Right lobe of liver (tissue), 6 donors: Measurements from ENCODE around the gene ANKRD29. TPM values are rescaled to one million over a fixed set of nuclear protein-coding genes. Genes with fewer than 3 reads are reported as not detected.

ENCODE experiments used
- ATAC-seq, 4 donors: fragments of 200-7000 bp; cut with Tn5 transposase; one replicate each; pipeline ENCODE4 v1.9.1; 2020; ENCODE audit warnings: mild to moderate bottlenecking in 4 of 4, moderate library complexity in 4 of 4
- DNase-seq, 3 donors: peaks; one replicate each; pipeline ENCODE4 v3.0.0-alpha.2; 2020
- H3K27ac ChIP-seq, 3 donors: fragments of 200-600 bp; one replicate each; pipeline ENCODE4 v1.8.0; 2022
- H3K27me3 ChIP-seq, 2 donors: fragments of 200-600 bp; one replicate each; pipeline ENCODE4 v1.8.0; 2022
- H3K36me3 ChIP-seq, 4 donors: fragments of 200-600 bp; sonication (generic) in 1 of 4; one replicate each; pipeline versions ENCODE4 v1.5.1 to v1.8.0; 2017 to 2022; ENCODE audit warnings: control low read depth in 1 of 4
- H3K4me1 ChIP-seq, 4 donors: fragments of 200-600 bp; sonication (generic) in 1 of 4; one replicate each; pipeline versions ENCODE4 v1.5.1 to v1.8.0; 2017 to 2022; ENCODE audit warnings: control low read depth in 1 of 4
- H3K4me3 ChIP-seq, 3 donors: fragments of 200-600 bp; one replicate each; pipeline ENCODE4 v1.8.0; 2022
- H3K9me3 ChIP-seq, 4 donors: fragments of 200-600 bp; sonication (generic) in 1 of 4; one replicate each; pipeline versions ENCODE4 v1.5.1 to v1.8.0; 2017 to 2022; ENCODE audit warnings: control low read depth in 1 of 4
- POLR2A ChIP-seq: fragments of 450-650 bp; IDR thresholded peaks from one replicate; pipeline ENCODE4 v1.6.1; 2017; ENCODE audit warnings: antibody characterized with exemption, mild to moderate bottlenecking
- WGBS: methylation state at CpG from one replicate; pipeline ENCODE4 v1.1.6; 2018; ENCODE audit warnings: low coverage, low lambda C conversion rate; ENCODE audit not compliant: insufficient coverage; ENCODE audit errors: missing lambda C conversion rate; 5-methylcytosine and 5-hydroxymethylcytosine counted together
- intact Hi-C, 2 donors: fragments of 100-400 bp; cut with DNase I; formaldehyde crosslinking; loops; one replicate each; pipeline versions ENCODE4 v1.11.2 to v1.14.1; 2022
- total RNA-seq, 6 experiments: library from RNA; depleted of rRNA in 2 of 6; stranded (reverse); fragments of >200 nt in 2 of 6; fragmentation: NEBNext Ultra II Directional in 3 of 6; extraction: Animal tissue kit (Norgen Biotek cat#: 25700) in 3 of 6; gene quantifications; one replicate each; pipeline versions ENCODE4 v1.1.0 to v1.2.4, GENCODE V29; 2016 to 2023
- TF ChIP-seq, protein P1 (sequence below), 4 donors: fragments of 200-600 bp in 3 of 4; fragments of 450-650 bp in 1 of 4; IDR thresholded peaks; one replicate each; pipeline versions ENCODE4 v1.5.1 to v1.8.0; 2016 to 2022; ENCODE audit warnings: antibody characterized with exemption in 4 of 4, mild to moderate bottlenecking in 2 of 4
- donor health status: DM: no; HTN: yes; CAD: no.
- donor health status: DM: no; HTN: no; CAD: no.
- donor health status: DM: no; HTN: no; CAD: no.
- donor health status: DM: no; HTN: yes; CAD: no.
- donor health status: DM: no; HTN: yes; CAD: no.

ANKRD29 gene
- total RNA-seq, 6 experiments from 2014 or later, result 0.39 to 4.8 (median 1.1) TPM

DNA sequence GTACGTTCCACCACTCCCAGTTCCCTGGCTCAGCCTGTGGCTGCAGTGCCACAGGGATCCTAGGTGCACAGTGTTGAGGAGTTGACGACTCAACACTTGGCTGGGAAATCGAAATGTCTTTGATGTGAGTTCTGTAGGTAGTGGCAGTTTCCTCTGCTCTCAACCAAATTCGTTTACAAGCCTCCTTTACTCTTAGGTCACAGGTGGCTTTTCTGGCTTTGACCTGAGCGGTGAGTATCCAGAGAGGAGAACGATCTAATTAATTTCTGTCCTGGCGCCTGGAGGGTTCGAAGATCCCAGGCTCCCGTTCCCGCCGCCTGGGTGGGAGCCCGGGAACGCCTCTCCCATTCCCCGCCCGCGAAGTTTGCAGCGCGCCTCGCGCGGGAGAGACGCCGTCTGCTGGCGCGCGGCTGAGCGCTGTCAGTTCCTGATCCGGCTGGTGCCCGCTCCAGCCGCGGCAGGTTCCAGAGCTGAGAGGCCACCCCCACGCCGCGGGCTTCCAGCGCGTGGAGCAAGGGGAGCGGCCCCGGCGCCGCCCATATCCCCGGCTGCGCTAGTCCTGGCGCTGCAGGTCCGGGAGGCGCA, 26.4 kb upstream of the ANKRD29 start, which contains the start of gene LAMA3:
TSS of gene LAMA3 (plus strand) at position 423 of the 585 bp plus-strand sequence. CDS start 231 bp downstream, outside the sequence.
- WGBS, result 2% methylated on average over 8 of the region's 45 CpGs
- peak; percentile 64 to 78 (median 76) for DNase-seq

DNA sequence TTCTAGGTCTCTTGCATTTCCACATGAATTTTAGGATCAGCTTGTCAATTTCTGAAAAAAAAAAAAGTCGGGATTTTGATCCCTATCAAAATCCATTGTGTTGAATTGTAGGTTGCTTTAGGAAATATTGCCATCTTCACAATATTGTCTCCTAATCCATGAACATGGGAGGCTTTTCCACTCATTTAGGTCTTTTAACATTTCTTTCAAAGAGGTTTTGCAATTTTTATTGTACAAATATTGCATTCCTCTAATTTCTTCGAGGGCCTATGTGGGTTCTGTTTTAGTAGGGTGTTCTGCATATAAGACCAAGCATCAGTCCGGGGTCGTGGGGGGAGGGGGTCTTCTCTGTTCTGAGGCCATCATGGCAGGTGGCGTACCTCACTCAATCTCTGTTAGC, 25.8 kb upstream of the ANKRD29 start:
- Histone ChIP-seq H3K27ac (no peak overlapping the region), H3K4me3 (no peak overlapping the region), H3K27me3 (peaks cover 0 to 6% of the 10 kb centered on the region in 2 donors), H3K36me3 (no peaks in the 10 kb centered on the region), H3K9me3 (no peaks in the 10 kb centered on the region), H3K4me1 (peaks cover 0 to 17% (median 0%) of the 10 kb centered on the region in 4 donors)
- TF ChIP-seq POLR2A, result no peak
- TF ChIP-seq, protein P1, sequence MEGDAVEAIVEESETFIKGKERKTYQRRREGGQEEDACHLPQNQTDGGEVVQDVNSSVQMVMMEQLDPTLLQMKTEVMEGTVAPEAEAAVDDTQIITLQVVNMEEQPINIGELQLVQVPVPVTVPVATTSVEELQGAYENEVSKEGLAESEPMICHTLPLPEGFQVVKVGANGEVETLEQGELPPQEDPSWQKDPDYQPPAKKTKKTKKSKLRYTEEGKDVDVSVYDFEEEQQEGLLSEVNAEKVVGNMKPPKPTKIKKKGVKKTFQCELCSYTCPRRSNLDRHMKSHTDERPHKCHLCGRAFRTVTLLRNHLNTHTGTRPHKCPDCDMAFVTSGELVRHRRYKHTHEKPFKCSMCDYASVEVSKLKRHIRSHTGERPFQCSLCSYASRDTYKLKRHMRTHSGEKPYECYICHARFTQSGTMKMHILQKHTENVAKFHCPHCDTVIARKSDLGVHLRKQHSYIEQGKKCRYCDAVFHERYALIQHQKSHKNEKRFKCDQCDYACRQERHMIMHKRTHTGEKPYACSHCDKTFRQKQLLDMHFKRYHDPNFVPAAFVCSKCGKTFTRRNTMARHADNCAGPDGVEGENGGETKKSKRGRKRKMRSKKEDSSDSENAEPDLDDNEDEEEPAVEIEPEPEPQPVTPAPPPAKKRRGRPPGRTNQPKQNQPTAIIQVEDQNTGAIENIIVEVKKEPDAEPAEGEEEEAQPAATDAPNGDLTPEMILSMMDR (IDR thresholded peaks at IDR 0.05), result no peak
- intact Hi-C loops, result no loop called here
- ATAC-seq (no peak), DNase-seq (no peak)
- 57% methylated on average over 5 of the region's 5 CpGs for WGBS

More for the DNA sequence above, 26.4 kb upstream of the ANKRD29 start, which contains the start of gene LAMA3:
- intact Hi-C loops, result no loop called here
- Histone ChIP-seq H3K4me1 (peaks cover 0 to 17% (median 0%) of the 10 kb centered on the region in 4 donors), H3K27me3 (peaks cover 0 to 6% of the 10 kb centered on the region in 2 donors), H3K27ac (no peak within 1 kb of the TSS), H3K4me3 (peak within 1 kb of the TSS; percentile 44 to 64 (median 49)), H3K9me3 (no peaks in the 10 kb centered on the region), H3K36me3 (no peaks in the 10 kb centered on the region)
- peak; percentile 94 to 98 (median 96) for ATAC-seq
- TF ChIP-seq, protein P1 (IDR thresholded peaks at IDR 0.05), result peak in 2 of 4 donors; percentile 32 to 40
- TF ChIP-seq POLR2A, result peak; percentile 18

DNA sequence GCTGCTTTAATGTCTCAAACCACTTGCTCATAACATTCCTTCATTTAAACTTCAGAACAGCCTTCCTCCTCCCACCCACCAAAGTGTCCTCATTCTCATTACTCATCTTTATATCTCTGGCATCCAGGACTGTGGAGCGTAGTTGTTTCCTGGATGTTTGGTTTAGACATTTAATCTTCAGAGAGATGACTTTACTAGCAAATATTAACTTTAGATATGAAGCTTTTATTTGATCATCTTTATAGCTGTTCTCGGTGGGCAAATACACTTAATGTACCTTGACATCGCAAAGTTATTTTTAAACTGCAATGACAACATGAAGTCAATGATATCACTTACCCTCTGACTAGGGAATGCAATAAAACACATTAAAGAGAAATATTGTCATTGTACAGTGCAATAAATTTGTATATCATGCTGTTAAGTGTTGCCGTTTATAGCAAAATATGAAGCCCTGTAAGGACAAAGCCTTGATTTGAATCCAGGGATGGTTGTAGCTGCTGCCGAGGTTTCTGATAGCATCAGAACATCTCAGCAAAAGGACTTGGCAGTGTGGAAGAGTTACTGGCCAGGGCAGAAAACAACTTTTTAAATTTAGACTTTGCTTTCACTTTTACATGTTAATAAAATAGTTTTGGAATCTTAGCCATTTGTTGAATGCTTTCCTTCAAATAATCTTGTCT, 21.9 kb upstream of the ANKRD29 start:
- intact Hi-C loops, result no loop called here
- peak in 1 of 4 donors; percentile 58 for ATAC-seq
- TF ChIP-seq, protein P1 (IDR thresholded peaks at IDR 0.05), result no peak
- TF ChIP-seq POLR2A, result no peak
- Histone ChIP-seq H3K4me1 (peaks cover 0 to 9% (median 0%) of the 10 kb centered on the region in 4 donors), H3K27me3 (peaks cover 0 to 6% of the 10 kb centered on the region in 2 donors), H3K9me3 (no peaks in the 10 kb centered on the region), H3K4me3 (no peak overlapping the region), H3K36me3 (no peaks in the 10 kb centered on the region), H3K27ac (no peak overlapping the region)
- WGBS, result 34% methylated on average over 5 of the region's 5 CpGs
- DNase-seq, result no peak

DNA sequence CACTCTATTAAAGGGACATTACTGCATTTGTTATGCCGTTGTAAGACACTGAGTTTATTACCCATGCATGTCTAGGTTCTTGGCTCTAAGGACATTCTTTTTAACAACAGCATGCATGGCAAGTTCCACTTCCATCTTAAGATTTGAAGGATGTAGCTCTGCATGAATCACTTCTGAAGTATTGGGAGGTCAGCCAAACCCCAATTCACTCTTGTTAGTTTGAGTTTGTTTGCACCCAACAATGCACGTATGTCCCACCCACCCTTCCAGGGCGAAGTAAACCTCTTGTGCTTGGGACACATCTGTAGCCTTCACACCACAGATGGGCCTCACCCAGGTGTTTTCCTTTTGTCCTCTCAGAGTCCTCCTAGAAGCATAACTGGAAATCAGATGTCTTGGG, 21.0 kb upstream of the ANKRD29 start:
- Histone ChIP-seq H3K4me3 (no peak overlapping the region), H3K9me3 (no peaks in the 10 kb centered on the region), H3K4me1 (no peaks in the 10 kb centered on the region), H3K27me3 (peaks cover 0 to 6% of the 10 kb centered on the region in 2 donors), H3K27ac (no peak overlapping the region), H3K36me3 (no peaks in the 10 kb centered on the region)
- ATAC-seq (no peak), DNase-seq (no peak)
- 44% methylated on average over 3 of the region's 3 CpGs for WGBS
- TF ChIP-seq, protein P1 (IDR thresholded peaks at IDR 0.05), result no peak
- TF ChIP-seq POLR2A, result no peak
- intact Hi-C loops, result no loop called here
